ENCODE measurements around the gene TMEM184B.

DNA sequence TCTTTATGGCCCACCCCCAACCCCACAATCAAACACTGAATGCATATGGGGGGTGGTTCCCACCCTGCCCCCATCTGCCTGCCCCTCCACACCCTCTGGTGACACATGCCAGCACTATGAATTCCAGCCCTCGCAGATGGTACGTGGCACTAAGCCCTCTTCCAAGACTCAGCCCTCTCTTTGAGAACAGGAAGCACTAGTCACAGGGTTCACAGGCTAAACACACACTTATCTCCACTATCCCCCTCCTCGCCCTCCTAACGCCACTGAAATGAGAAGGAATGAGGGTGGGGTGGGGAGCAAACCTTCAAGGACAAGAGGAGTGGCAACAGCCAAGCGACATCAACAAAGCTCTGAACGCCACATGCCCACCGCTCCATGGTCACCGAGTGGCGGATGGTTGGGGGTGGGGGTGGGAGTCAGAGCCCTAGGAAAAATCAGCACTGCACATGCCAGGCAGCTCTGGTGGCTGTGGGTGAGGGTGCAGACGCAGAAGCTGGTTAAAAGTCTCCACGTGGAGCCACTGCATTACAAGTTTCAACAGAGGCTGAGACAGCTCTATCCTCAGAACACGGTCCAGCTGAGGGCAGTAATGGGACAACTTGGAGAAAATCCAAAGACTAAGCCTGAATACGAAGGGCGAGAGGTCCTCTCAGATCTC lies 33.6 kb downstream of the TMEM184B start:
- TF ChIP-seq TCF4 (CRISPR knock-in tag; IDR thresholded peaks at IDR 0.05; ENCODE audit: borderline replicate concordance) (no peak), ZNF8 (CRISPR knock-in tag; IDR thresholded peaks at IDR 0.05) (no peak), PATZ1 (CRISPR knock-in tag; IDR thresholded peaks at IDR 0.05; ENCODE audit: borderline replicate concordance) (no peak), ZNF565 (CRISPR knock-in tag; conservative IDR thresholded peaks at IDR 0.05; ENCODE audit: low read depth) (no peak), ZNF70 (CRISPR knock-in tag; IDR thresholded peaks at IDR 0.05) (no peak), ZC3H10 (CRISPR knock-in tag; IDR thresholded peaks at IDR 0.05) (no peak), RARB (CRISPR knock-in tag; IDR thresholded peaks at IDR 0.05) (no peak), TOX (CRISPR knock-in tag; IDR thresholded peaks at IDR 0.05; ENCODE audit: borderline replicate concordance) (no peak)
- TF ChIP-seq, protein P1, sequence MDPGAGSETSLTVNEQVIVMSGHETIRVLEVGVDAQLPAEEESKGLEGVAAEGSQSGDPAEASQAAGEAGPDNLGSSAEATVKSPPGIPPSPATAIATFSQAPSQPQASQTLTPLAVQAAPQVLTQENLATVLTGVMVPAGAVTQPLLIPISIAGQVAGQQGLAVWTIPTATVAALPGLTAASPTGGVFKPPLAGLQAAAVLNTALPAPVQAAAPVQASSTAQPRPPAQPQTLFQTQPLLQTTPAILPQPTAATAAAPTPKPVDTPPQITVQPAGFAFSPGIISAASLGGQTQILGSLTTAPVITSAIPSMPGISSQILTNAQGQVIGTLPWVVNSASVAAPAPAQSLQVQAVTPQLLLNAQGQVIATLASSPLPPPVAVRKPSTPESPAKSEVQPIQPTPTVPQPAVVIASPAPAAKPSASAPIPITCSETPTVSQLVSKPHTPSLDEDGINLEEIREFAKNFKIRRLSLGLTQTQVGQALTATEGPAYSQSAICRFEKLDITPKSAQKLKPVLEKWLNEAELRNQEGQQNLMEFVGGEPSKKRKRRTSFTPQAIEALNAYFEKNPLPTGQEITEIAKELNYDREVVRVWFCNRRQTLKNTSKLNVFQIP (CRISPR knock-in tag; IDR thresholded peaks at IDR 0.05; ENCODE audit: borderline replicate concordance, low read depth): no peak
